IPS DF 6.9 (cell line): Measurements from ENCODE around the gene ABCD4.
A peak's percentile ranks its signal among the peaks of the same experiment; 100 is the strongest.
"Not testable (repeated sequence)": the region's sequence is repeated elsewhere in the genome, so short reads cannot be mapped to it uniquely, and the experiment has no call there.

ENCODE experiments used
- DNase-seq: peaks from one replicate; pipeline ENCODE4 v3.0.0-alpha.2; 2013; ENCODE audit warnings: low read depth, low spot score
- H3K27ac ChIP-seq: one replicate; pipeline ENCODE4 v1.5.1; 2013; ENCODE audit warnings: low read length, control low read depth
- H3K27me3 ChIP-seq: 2 replicates; pipeline ENCODE4 v1.6.1; 2013; ENCODE audit warnings: mild to moderate bottlenecking, low read length; ENCODE audit not compliant: control insufficient read depth, insufficient read depth
- H3K36me3 ChIP-seq: 2 replicates; pipeline ENCODE4 v1.6.1; 2013; ENCODE audit warnings: low read length; ENCODE audit not compliant: control insufficient read depth, insufficient read depth
- H3K4me1 ChIP-seq: 2 replicates; pipeline ENCODE4 v1.6.1; 2013; ENCODE audit warnings: low read length; ENCODE audit not compliant: control insufficient read depth, insufficient read depth
- H3K4me3 ChIP-seq: 2 replicates; pipeline ENCODE4 v1.5.1; 2013; ENCODE audit warnings: mild to moderate bottlenecking, low read length
- H3K9me3 ChIP-seq: 2 replicates; pipeline ENCODE4 v1.6.1; 2013; ENCODE audit warnings: low read length, inconsistent platforms; ENCODE audit not compliant: control insufficient read depth, insufficient read depth
- WGBS: extraction: QIAGEN DNeasy Blood & Tissue Kit; methylation state at CpG from one replicate; pipeline ENCODE4 v1.1.7; 2013; ENCODE audit warnings: mixed read lengths, missing lambda C conversion rate; ENCODE audit not compliant: insufficient read length, insufficient coverage; 5-methylcytosine and 5-hydroxymethylcytosine counted together

Gene ABCD4

GRCh38 chr14:74333909-74334308 is 31.2 kb upstream of the ABCD4 start:
- DNase-seq = no peak
- no peak overlapping the region for H3K4me3 ChIP-seq
- H3K36me3 ChIP-seq = no peaks in the 10 kb centered on the region
- H3K27me3 ChIP-seq = no peaks in the 10 kb centered on the region
- no peaks in the 10 kb centered on the region for H3K9me3 ChIP-seq
- no CpG with 5 or more reads among the region's 4 CpGs for WGBS
- H3K27ac ChIP-seq = no peak overlapping the region
- no peaks in the 10 kb centered on the region for H3K4me1 ChIP-seq

- not testable (repeated sequence) for H3K4me3 ChIP-seq, DNase-seq, H3K4me1 ChIP-seq, H3K27me3 ChIP-seq, H3K9me3 ChIP-seq, H3K27ac ChIP-seq, H3K36me3 ChIP-seq
- WGBS = no CpG with 5 or more reads among the region's 9 CpGs
These were observed 27.3 kb upstream of the ABCD4 start for GRCh38 chr14:74329950-74330552.

GRCh38 chr14:74326369-74327152 is 23.8 kb upstream of the ABCD4 start:
- H3K27ac ChIP-seq = peak overlapping the region; percentile 32
- H3K4me3 ChIP-seq = no peak overlapping the region
- WGBS = no CpG with 5 or more reads among the region's 10 CpGs
- no peaks in the 10 kb centered on the region for H3K27me3 ChIP-seq
- H3K9me3 ChIP-seq = no peaks in the 10 kb centered on the region
- H3K4me1 ChIP-seq = peaks cover 6% of the 10 kb centered on the region; the same call in 1 of the 2 replicates
- H3K36me3 ChIP-seq = no peaks in the 10 kb centered on the region
- peak; percentile 94 for DNase-seq

GRCh38 chr14:74325446-74325845 is 22.7 kb upstream of the ABCD4 start:
- Histone ChIP-seq H3K27me3 (no peaks in the 10 kb centered on the region), H3K9me3 (no peaks in the 10 kb centered on the region), H3K4me3 (no peak overlapping the region), H3K4me1 (peaks cover 6% of the 10 kb centered on the region; the same call in 1 of the 2 replicates), H3K36me3 (no peaks in the 10 kb centered on the region), H3K27ac (peak overlapping the region; percentile 2)
- DNase-seq = no peak
- no CpG with 5 or more reads among the region's 3 CpGs for WGBS

GRCh38 chr14:74324931-74325361 is 22.2 kb upstream of the ABCD4 start:
- Histone ChIP-seq H3K9me3 (no peaks in the 10 kb centered on the region), H3K4me3 (no peak overlapping the region), H3K36me3 (no peaks in the 10 kb centered on the region), H3K27me3 (no peaks in the 10 kb centered on the region), H3K4me1 (peaks cover 6% of the 10 kb centered on the region; the same call in 1 of the 2 replicates), H3K27ac (no peak overlapping the region)
- DNase-seq = no peak
- 100% methylated on average over 1 of the region's 3 CpGs for WGBS

GRCh38 chr14:74314576-74314975 is 11.8 kb upstream of the ABCD4 start:
- Histone ChIP-seq H3K27me3 (no peaks in the 10 kb centered on the region), H3K4me1 (no peaks in the 10 kb centered on the region), H3K27ac (no peak overlapping the region), H3K4me3 (no peak overlapping the region), H3K36me3 (no peaks in the 10 kb centered on the region), H3K9me3 (no peaks in the 10 kb centered on the region)
- no CpG with 5 or more reads among the region's 4 CpGs for WGBS
- no peak for DNase-seq

GRCh38 chr14:74313601-74314000 is 10.9 kb upstream of the ABCD4 start:
- Histone ChIP-seq H3K27me3 (no peaks in the 10 kb centered on the region), H3K4me3 (no peak overlapping the region), H3K27ac (no peak overlapping the region), H3K36me3 (no peaks in the 10 kb centered on the region), H3K4me1 (no peaks in the 10 kb centered on the region), H3K9me3 (no peaks in the 10 kb centered on the region)
- DNase-seq = no peak
- WGBS = no CpG with 5 or more reads among the region's 5 CpGs

GRCh38 chr14:74312161-74312560 is 9.4 kb upstream of the ABCD4 start:
- no peaks in the 10 kb centered on the region for H3K4me1 ChIP-seq
- no peaks in the 10 kb centered on the region for H3K27me3 ChIP-seq
- no peaks in the 10 kb centered on the region for H3K36me3 ChIP-seq
- DNase-seq = no peak
- H3K9me3 ChIP-seq = no peaks in the 10 kb centered on the region
- no peak overlapping the region for H3K27ac ChIP-seq
- H3K4me3 ChIP-seq = no peak overlapping the region
- no CpG with 5 or more reads among the region's 2 CpGs for WGBS

- Histone ChIP-seq H3K9me3 (no peaks in the 10 kb centered on the region), H3K4me1 (no peaks in the 10 kb centered on the region), H3K27ac (no peak overlapping the region), H3K4me3 (no peak overlapping the region), H3K36me3 (no peaks in the 10 kb centered on the region), H3K27me3 (no peaks in the 10 kb centered on the region)
- no peak for DNase-seq
- WGBS = no CpG with 5 or more reads among the region's 8 CpGs
These were observed 6.6 kb upstream of the ABCD4 start for GRCh38 chr14:74309125-74310022.

- no peak for DNase-seq
- no peak overlapping the region for H3K4me3 ChIP-seq
- H3K27me3 ChIP-seq = no peaks in the 10 kb centered on the region
- no peaks in the 10 kb centered on the region for H3K9me3 ChIP-seq
- no CpG with 5 or more reads among the region's 5 CpGs for WGBS
- H3K27ac ChIP-seq = no peak overlapping the region
- no peaks in the 10 kb centered on the region for H3K4me1 ChIP-seq
- no peaks in the 10 kb centered on the region for H3K36me3 ChIP-seq
These were observed 6.0 kb upstream of the ABCD4 start for GRCh38 chr14:74308695-74309094.
